Cardiac muscle cell (in vitro differentiated cells and primary cell): ENCODE data around the gene FRY. TPM values are rescaled to one million over a fixed set of nuclear protein-coding genes. Genes with fewer than 3 reads are reported as not detected.

ENCODE experiments used
- DNase-seq, 2 donors: peaks; one replicate each; pipeline versions ENCODE4 v3.0.0 to v3.0.0-alpha.2; 2010 to 2017; ENCODE audit warnings: low read depth in 1 of 2, low spot score in 1 of 2
- H3K27ac ChIP-seq: fragments of 200-600 bp; sonication (generic); 2 replicates; pipeline ENCODE4 v1.5.1; 2016
- H3K27me3 ChIP-seq: fragments of 200-600 bp; sonication (generic); 2 replicates; pipeline ENCODE4 v1.6.0; 2016; ENCODE audit warnings: control low read depth
- H3K36me3 ChIP-seq: fragments of 200-600 bp; sonication (generic); 2 replicates; pipeline ENCODE4 v1.5.1; 2016; ENCODE audit warnings: control low read depth
- H3K4me1 ChIP-seq: fragments of 200-600 bp; sonication (generic); 2 replicates; pipeline ENCODE4 v1.8.1; 2017; ENCODE audit warnings: low read depth, mild to moderate bottlenecking, mixed run types
- H3K4me3 ChIP-seq: fragments of 200-600 bp; sonication (generic); 2 replicates; pipeline ENCODE4 v1.5.1; 2016; ENCODE audit warnings: mild to moderate bottlenecking
- H3K9me3 ChIP-seq: fragments of 200-600 bp; sonication (generic); 2 replicates; pipeline ENCODE4 v1.5.1; 2017; ENCODE audit warnings: low read depth, mild to moderate bottlenecking, control low read depth
- polyA plus RNA-seq: library from polyadenylated mRNA; unstranded; fragments of >200 nt; fragmentation: Nextera tagmentation; extraction: Ambion mirVana; gene quantifications from 2 replicates; pipeline ENCODE4 v1.2.1, GENCODE V29; 2016
- total RNA-seq: library from RNA; depleted of rRNA; stranded (reverse); fragments of >200 nt; gene quantifications from 2 replicates; pipeline ENCODE4 v1.2.3, GENCODE V29; 2016
- TF ChIP-seq, protein P1 (sequence below): IDR thresholded peaks from 2 replicates; pipeline ENCODE4 v1.5.1; 2012; ENCODE audit warnings: low read depth, mild to moderate bottlenecking, low read length

FRY gene
- total and polyA plus RNA-seq, 2 experiments from 2014 or later = 2.4 to 13.2 TPM

DNA sequence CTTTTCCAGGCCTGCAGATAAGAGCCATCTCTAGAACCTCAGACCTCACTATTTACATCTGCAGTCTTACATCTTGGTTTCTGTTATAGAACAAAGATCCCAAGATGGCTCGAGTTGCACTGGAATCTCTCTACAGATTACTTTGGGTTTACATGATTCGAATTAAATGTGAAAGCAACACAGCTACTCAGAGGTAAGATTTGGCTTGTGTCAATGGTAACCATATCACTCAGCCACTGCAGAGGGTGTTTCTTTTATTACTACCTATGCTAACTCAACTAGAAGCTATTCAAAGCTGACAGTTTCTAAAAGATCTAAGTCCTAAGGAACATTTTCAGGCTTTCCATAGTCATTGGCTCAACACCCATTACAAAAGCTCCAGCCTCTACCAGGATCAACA is 115.6 kb downstream of the FRY start:
- Histone ChIP-seq H3K9me3 (no peaks in the 10 kb centered on the region), H3K4me1 (peaks cover 8% of the 10 kb centered on the region), H3K27ac (no peak overlapping the region), H3K36me3 (no peaks in the 10 kb centered on the region), H3K27me3 (no peaks in the 10 kb centered on the region), H3K4me3 (no peak overlapping the region)
- no peak for DNase-seq
- TF ChIP-seq, protein P1, sequence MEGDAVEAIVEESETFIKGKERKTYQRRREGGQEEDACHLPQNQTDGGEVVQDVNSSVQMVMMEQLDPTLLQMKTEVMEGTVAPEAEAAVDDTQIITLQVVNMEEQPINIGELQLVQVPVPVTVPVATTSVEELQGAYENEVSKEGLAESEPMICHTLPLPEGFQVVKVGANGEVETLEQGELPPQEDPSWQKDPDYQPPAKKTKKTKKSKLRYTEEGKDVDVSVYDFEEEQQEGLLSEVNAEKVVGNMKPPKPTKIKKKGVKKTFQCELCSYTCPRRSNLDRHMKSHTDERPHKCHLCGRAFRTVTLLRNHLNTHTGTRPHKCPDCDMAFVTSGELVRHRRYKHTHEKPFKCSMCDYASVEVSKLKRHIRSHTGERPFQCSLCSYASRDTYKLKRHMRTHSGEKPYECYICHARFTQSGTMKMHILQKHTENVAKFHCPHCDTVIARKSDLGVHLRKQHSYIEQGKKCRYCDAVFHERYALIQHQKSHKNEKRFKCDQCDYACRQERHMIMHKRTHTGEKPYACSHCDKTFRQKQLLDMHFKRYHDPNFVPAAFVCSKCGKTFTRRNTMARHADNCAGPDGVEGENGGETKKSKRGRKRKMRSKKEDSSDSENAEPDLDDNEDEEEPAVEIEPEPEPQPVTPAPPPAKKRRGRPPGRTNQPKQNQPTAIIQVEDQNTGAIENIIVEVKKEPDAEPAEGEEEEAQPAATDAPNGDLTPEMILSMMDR = no peak

DNA sequence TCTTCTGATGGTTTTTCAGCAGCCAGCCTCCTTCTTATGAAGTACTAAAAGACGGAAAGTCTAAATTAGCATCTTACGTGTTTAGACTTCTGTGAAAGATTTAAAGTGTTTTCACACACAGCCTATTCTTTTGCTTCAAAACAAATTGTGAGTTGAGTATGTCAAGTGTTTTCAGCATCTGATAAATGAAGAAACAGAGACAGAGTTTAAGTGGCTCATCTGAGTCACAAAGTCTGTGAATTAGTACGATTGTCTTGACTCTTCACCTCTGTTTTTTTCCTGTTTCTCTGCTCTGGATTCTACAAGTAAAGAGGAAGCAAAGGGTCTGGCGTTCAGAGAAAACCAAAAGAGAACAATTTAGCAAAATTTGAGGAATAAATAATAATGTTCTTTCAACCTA is 116.4 kb downstream of the FRY start:
- Histone ChIP-seq H3K9me3 (no peaks in the 10 kb centered on the region), H3K4me1 (peaks cover 8% of the 10 kb centered on the region), H3K4me3 (no peak overlapping the region), H3K27me3 (no peaks in the 10 kb centered on the region), H3K36me3 (no peaks in the 10 kb centered on the region), H3K27ac (no peak overlapping the region)
- no peak for DNase-seq
- TF ChIP-seq, protein P1 = no peak

DNA sequence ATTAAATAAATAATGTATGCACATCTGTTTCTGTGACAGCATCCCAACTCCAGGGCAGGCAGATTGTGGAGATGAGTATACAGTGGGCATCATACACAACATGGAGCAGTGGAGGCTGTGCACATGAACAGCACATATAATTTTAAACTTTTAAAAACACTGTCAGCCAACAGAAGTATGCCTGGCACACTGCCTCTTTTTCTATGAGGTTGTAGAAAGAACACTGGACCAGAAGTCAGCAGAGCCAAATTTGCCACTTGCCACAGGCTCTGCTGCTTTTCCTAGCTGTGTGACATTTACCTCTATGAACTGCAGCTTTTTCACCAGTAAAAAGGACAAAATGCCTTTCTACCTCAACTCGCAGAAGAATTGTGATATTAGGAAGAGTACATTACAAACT is 118.7 kb downstream of the FRY start:
- DNase-seq = peak in 1 of 2 donors; percentile 52
- TF ChIP-seq, protein P1 = no peak
- H3K9me3 ChIP-seq = no peaks in the 10 kb centered on the region

DNA sequence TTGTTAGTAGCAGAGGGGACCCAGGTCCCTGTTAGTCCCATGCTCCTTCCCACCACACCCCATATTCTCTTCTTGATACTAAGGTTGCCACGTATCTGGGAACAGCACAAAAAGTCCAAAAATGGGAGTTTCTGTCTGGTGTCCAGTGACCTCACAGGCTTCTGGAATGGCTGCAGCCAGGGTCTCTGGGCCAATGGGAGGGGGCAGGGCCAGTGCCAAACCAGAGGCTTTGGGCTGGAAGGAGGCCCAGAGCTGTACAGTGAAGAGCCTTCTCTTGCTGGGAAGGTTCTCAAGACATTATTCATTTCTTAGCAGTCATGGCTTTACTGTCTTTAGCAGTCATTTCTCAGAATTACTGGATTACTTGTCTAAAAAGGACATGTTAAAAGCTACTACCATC is 119.2 kb downstream of the FRY start:
- TF ChIP-seq, protein P1 = no peak
- Histone ChIP-seq H3K27me3 (no peaks in the 10 kb centered on the region), H3K4me1 (peaks cover 8% of the 10 kb centered on the region), H3K4me3 (no peak overlapping the region), H3K27ac (no peak overlapping the region), H3K9me3 (no peaks in the 10 kb centered on the region), H3K36me3 (no peaks in the 10 kb centered on the region)
- peak in 1 of 2 donors; percentile 91 for DNase-seq

More for the DNA sequence above, 118.7 kb downstream of the FRY start:
- H3K27me3 ChIP-seq = no peaks in the 10 kb centered on the region
- peaks cover 8% of the 10 kb centered on the region for H3K4me1 ChIP-seq
- no peaks in the 10 kb centered on the region for H3K36me3 ChIP-seq
- H3K4me3 ChIP-seq = no peak overlapping the region
- H3K27ac ChIP-seq = no peak overlapping the region

DNA sequence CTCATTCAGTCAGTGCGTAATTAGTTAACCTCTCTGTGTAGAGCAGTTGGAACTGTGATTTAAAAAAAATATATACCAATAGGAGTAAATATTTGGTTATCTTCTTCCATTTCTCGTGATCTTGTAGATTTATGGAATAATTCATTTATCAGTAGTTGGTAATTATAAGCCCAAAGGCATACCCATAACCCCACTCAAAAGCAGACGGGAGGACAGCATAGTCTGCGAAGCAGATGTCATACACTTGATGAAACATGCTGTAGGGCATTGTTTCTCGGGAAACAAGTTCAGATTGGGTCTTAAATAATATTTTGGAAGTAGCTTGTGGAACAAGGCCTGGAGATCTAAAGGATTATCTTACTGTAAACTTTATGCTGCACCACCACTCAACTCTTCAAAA is 119.7 kb downstream of the FRY start:
- no peaks in the 10 kb centered on the region for H3K9me3 ChIP-seq

More for the DNA sequence above, 119.7 kb downstream of the FRY start:
- Histone ChIP-seq H3K4me3 (no peak overlapping the region), H3K27ac (no peak overlapping the region), H3K36me3 (no peaks in the 10 kb centered on the region), H3K4me1 (peaks cover 8% of the 10 kb centered on the region), H3K27me3 (no peaks in the 10 kb centered on the region)
- DNase-seq = no peak
- TF ChIP-seq, protein P1 = no peak
